ENCODE measurements around the gene NFATC2IP. TPM values are rescaled to one million over a fixed set of nuclear protein-coding genes. Genes with fewer than 3 reads are reported as not detected.

Gene NFATC2IP
- total and polyA plus RNA-seq, 2 of the 8 experiments (the other 6 are each of a cell fraction or from before 2014, with no cell fraction given): 54.4 to 71.5 TPM

DNA sequence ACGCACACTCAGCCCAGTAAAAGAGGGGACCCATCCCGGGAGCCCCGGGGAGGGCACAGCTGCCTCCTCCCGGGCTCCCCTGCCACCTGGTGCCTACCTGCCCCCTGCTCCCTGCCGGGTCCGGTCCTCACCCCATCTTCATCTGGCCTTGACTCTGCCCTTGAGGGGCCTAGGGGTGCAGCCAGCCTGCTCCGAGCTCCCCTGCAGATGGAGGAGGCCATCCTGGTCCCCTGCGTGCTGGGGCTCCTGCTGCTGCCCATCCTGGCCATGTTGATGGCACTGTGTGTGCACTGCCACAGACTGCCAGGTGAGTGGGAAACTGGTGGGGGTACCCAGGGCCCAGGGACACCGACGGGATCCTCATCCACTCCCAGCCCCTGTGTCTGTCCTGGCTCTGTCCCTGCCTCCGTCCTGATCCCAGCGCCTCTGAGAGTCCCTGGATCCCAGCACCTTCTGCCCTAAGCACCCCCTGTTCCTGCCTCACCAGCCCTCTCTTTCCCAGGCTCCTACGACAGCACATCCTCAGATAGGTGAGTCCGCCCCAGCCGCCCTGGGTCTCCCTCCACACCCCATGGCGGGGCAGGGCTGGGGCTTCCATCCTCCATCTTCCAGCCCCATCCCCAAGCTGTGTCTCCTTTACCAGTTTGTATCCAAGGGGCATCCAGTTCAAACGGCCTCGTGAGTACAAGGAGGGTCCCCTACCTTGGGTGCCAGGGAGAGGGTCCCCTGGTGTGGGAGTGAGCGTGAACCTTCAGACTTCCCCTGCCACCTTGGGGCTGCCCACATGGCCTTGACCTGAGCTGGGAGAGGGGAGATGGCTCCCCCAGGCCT lies 34.7 kb downstream of the NFATC2IP start:
- H4K8ac ChIP-seq (ENCODE audit: extremely low read depth, insufficient read depth, low read length): no peak overlapping the region; the same call in 1 of the 2 replicates
- H2BK5ac ChIP-seq (ENCODE audit: low read depth, low read length): no peak overlapping the region
- H2BK20ac ChIP-seq (ENCODE audit: low read length): no peak overlapping the region
- H3K4ac ChIP-seq (replicated peaks; ENCODE audit: insufficient read length, low read depth, low read length): no peak overlapping the region
- no peaks in the 10 kb centered on the region for H3K23me2 ChIP-seq (ENCODE audit: low read depth, low read length)
- H3K79me1 ChIP-seq (ENCODE audit: low read depth, low read length): no peaks in the 10 kb centered on the region
- no peak overlapping the region for H3K18ac ChIP-seq (ENCODE audit: extremely low read depth, low read length)
- H3K23ac ChIP-seq (ENCODE audit: insufficient read length): no peak overlapping the region
- POLR2A ChIA-PET (ENCODE audit: partially characterized antibody): interaction anchor here (1.2 to 2.1 kb wide), 3 partner anchors 8 to 11 kb away, joined by 5 to 8 read pairs (median 5); partner anchors contain the start of gene SPNS1
- DNase-seq (ENCODE audit: low read depth in 1 of 2, low spot score in 2 of 2) (no peak), FAIRE-seq (no peak)
- H3K27ac ChIP-seq (ENCODE audit: low read depth, low read length): no peak overlapping the region
- H3K79me2 ChIP-seq (ENCODE audit: control insufficient read depth in 1 of 2, insufficient read depth in 2 of 2, low read length in 2 of 2): no peaks in the 10 kb centered on the region
- TF ChIP-seq SAP30 (IDR thresholded peaks at IDR 0.05; ENCODE audit: insufficient read depth, insufficient replicate concordance, low read length): no peak
- TF ChIP-seq RFX5 (IDR thresholded peaks at IDR 0.05; ENCODE audit: borderline replicate concordance, low read depth, low read length): no peak
- TF ChIP-seq EP300 (IDR thresholded peaks at IDR 0.05; ENCODE audit: borderline replicate concordance in 1 of 2, low read depth in 2 of 2, low read length in 2 of 2): no peak
- TF ChIP-seq SIN3A (conservative IDR thresholded peaks at IDR 0.05 in 1 of 2, IDR thresholded peaks at IDR 0.05 in 1 of 2; ENCODE audit: low read depth in 1 of 2, low read length in 2 of 2): no peak
- no peak for TF ChIP-seq EGR1 (IDR thresholded peaks at IDR 0.05; ENCODE audit: borderline replicate concordance, low read depth, low read length)
- TF ChIP-seq, protein P1, sequence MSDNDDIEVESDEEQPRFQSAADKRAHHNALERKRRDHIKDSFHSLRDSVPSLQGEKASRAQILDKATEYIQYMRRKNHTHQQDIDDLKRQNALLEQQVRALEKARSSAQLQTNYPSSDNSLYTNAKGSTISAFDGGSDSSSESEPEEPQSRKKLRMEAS (IDR thresholded peaks at IDR 0.05): no peak
- no peak for TF ChIP-seq CHD2 (IDR thresholded peaks at IDR 0.05; ENCODE audit: low read length)
- H3K27me3 ChIP-seq (replicated peaks in 1 of 4; ENCODE audit: control insufficient read depth in 3 of 4, extremely low read depth in 1 of 4, insufficient read depth in 3 of 4, low read length in 3 of 4): no peaks in the 10 kb centered on the region
- peaks cover 0 to 16% (median 4%) of the 10 kb centered on the region in 4 experiments; a peak in 4 of 8 replicates for H3K36me3 ChIP-seq (ENCODE audit: control insufficient read depth in 2 of 4, insufficient read depth in 4 of 4, low read length in 3 of 4)
- no peak overlapping the region for H3K4me2 ChIP-seq (ENCODE audit: insufficient read depth in 1 of 2, low read depth in 2 of 2, low read length in 2 of 2)
- no peak overlapping the region for H2BK12ac ChIP-seq (ENCODE audit: low read depth, low read length)
- CTCF ChIA-PET (ENCODE audit: partially characterized antibody): interaction anchor here (0.9 to 4.0 kb wide), 3 partner anchors 12 to 117 kb away, joined by 3 to 14 read pairs (median 3); no protein-coding TSS in a partner anchor
- H4K91ac ChIP-seq (replicated peaks; ENCODE audit: insufficient read length, low read length): no peak overlapping the region
- H4K5ac ChIP-seq (ENCODE audit: insufficient read length, low read depth, low read length): no peak overlapping the region
- no peak overlapping the region for H3K56ac ChIP-seq (replicated peaks; ENCODE audit: insufficient read length, low read depth, low read length)
- H4K20me1 ChIP-seq (replicated peaks in 1 of 2; ENCODE audit: control insufficient read depth in 1 of 2, insufficient read depth in 2 of 2, low read length in 2 of 2): peaks cover 0 to under 1% of the 10 kb centered on the region in 2 experiments
- H3K4me3 ChIP-seq (ENCODE audit: extremely low read depth in 1 of 4, insufficient read depth in 2 of 4, low read depth in 3 of 4, low read length in 4 of 4): no peak overlapping the region
- H2AK5ac ChIP-seq (ENCODE audit: low read depth, low read length): no peak overlapping the region
- H3K9ac ChIP-seq (replicated peaks in 1 of 4; ENCODE audit: extremely low read depth in 1 of 4, low read depth in 3 of 4, low read length in 3 of 4): no peak overlapping the region
- no peak overlapping the region for H2BK120ac ChIP-seq (replicated peaks; ENCODE audit: low read depth, low read length)
- peaks cover 5 to 7% of the 10 kb centered on the region in 2 experiments; a peak in 2 of 4 replicates for H3K9me3 ChIP-seq (ENCODE audit: insufficient read depth in 2 of 2, low read depth in 1 of 2, low read length in 1 of 2)
- no peak overlapping the region for H2BK15ac ChIP-seq (ENCODE audit: low read length)
- H2AFZ ChIP-seq (ENCODE audit: low read length): no peak overlapping the region
- H3K4me1 ChIP-seq (replicated peaks in 1 of 4; ENCODE audit: control insufficient read depth in 3 of 4, insufficient read depth in 4 of 4, low read length in 3 of 4): no peaks in the 10 kb centered on the region
- WGBS, 2 experiments (ENCODE audit: extremely low coverage in 1 of 2, insufficient coverage in 1 of 2, insufficient read length in 1 of 2, insufficient replicate concordance in 2 of 2, low coverage in 1 of 2, low lambda C conversion rate in 2 of 2, missing lambda C conversion rate in 1 of 2): 87% methylated on average over 17 of the region's 19 CpGs; no CpG with 5 or more reads in 1 of the 2 experiments
- no peak overlapping the region for H3K14ac ChIP-seq (ENCODE audit: insufficient read length)

All from H1 (cell line).